MM.1S (cell line): ENCODE measurements around the gene CTNND1.

Source experiments
- DNase-seq: peaks from one replicate; pipeline ENCODE4 v3.0.0-alpha.2; 2015
- H2AFZ ChIP-seq: fragments of 300-600 bp; sonication (generic); 2 replicates; pipeline ENCODE4 v1.6.0; 2016; ENCODE audit warnings: antibody characterized with exemption, low read length
- H3F3A ChIP-seq: fragments of 300-600 bp; sonication (generic); 2 replicates; pipeline ENCODE4 v1.6.1; 2016; ENCODE audit warnings: mild to moderate bottlenecking, antibody characterized with exemption, low read length, moderate library complexity, mixed read lengths; ENCODE audit not compliant: insufficient read depth
- H3K27ac ChIP-seq: fragments of 300-600 bp; sonication (generic); 2 replicates; pipeline ENCODE4 v1.5.1; 2016; ENCODE audit warnings: mild to moderate bottlenecking, low read length
- H3K27me3 ChIP-seq: fragments of 300-600 bp; sonication (generic); replicated peaks from 2 replicates; pipeline ENCODE4 v1.6.0; 2016; ENCODE audit warnings: low read length; ENCODE audit not compliant: insufficient read depth
- H3K36me3 ChIP-seq: fragments of 300-600 bp; sonication (generic); replicated peaks from 2 replicates; pipeline ENCODE4 v1.6.1; 2016; ENCODE audit warnings: mild to moderate bottlenecking, low read length, mixed read lengths; ENCODE audit not compliant: insufficient read depth
- H3K4me1 ChIP-seq: fragments of 300-600 bp; sonication (generic); 2 replicates; pipeline ENCODE4 v1.6.1; 2016; ENCODE audit warnings: low read length, mixed read lengths
- H3K4me2 ChIP-seq: fragments of 300-600 bp; sonication (generic); 2 replicates; pipeline ENCODE4 v1.6.0; 2016; ENCODE audit warnings: low read depth, low read length
- H3K4me3 ChIP-seq: fragments of 300-600 bp; sonication (generic); 2 replicates; pipeline ENCODE4 v1.5.1; 2016; ENCODE audit warnings: low read length, mixed read lengths
- H3K79me2 ChIP-seq: fragments of 300-600 bp; sonication (generic); 2 replicates; pipeline ENCODE4 v1.6.1; 2016; ENCODE audit warnings: mixed run types, low read length, mixed read lengths
- H3K9ac ChIP-seq: fragments of 300-600 bp; sonication (generic); 2 replicates; pipeline ENCODE4 v1.6.1; 2016; ENCODE audit warnings: low read length, mixed read lengths
- H3K9me2 ChIP-seq: fragments of 300-600 bp; sonication (generic); replicated peaks from 2 replicates; pipeline ENCODE4 v1.6.1; 2016; ENCODE audit warnings: mild to moderate bottlenecking, low read length, mixed read lengths; ENCODE audit not compliant: insufficient read depth
- H3K9me3 ChIP-seq: fragments of 300-600 bp; sonication (generic); replicated peaks from 2 replicates; pipeline ENCODE4 v1.6.1; 2016; ENCODE audit warnings: mild to moderate bottlenecking, low read length, mixed read lengths; ENCODE audit not compliant: insufficient read depth
- H4K20me1 ChIP-seq: fragments of 300-600 bp; sonication (generic); 2 replicates; pipeline ENCODE4 v1.6.1; 2016; ENCODE audit warnings: mild to moderate bottlenecking, low read length, moderate library complexity, mixed read lengths; ENCODE audit not compliant: insufficient read depth
- EZH2 ChIP-seq: fragments of 300-600 bp; sonication (generic); optimal IDR thresholded peaks from 2 replicates; pipeline ENCODE3; 2017; ENCODE audit warnings: low read depth, mild to moderate bottlenecking, antibody characterized with exemption, low read length, mixed read lengths
- EZH2phosphoT487 ChIP-seq: fragments of 300-600 bp; sonication (generic); IDR thresholded peaks from 2 replicates; pipeline ENCODE4 v1.6.1; 2018; ENCODE audit warnings: antibody characterized with exemption, low read length
- TF ChIP-seq, protein P1 (sequence below): fragments of 300-600 bp; sonication (generic); IDR thresholded peaks from 2 replicates; pipeline ENCODE4 v1.5.1; 2016; ENCODE audit warnings: antibody characterized with exemption, low read length, mixed read lengths

Gene CTNND1

GRCh38 chr11:57785072-57785471 lies 23.5 kb downstream of the CTNND1 start:
- Histone ChIP-seq H3K36me3 (no peaks in the 10 kb centered on the region), H3K27me3 (no peaks in the 10 kb centered on the region), H3K4me1 (no peaks in the 10 kb centered on the region), H3K4me2 (no peak overlapping the region), H3K9me3 (no peaks in the 10 kb centered on the region), H3K9ac (no peak overlapping the region), H3K79me2 (no peaks in the 10 kb centered on the region), H3F3A (no peaks in the 10 kb centered on the region), H4K20me1 (no peaks in the 10 kb centered on the region), H3K4me3 (no peak overlapping the region), H3K9me2 (no peaks in the 10 kb centered on the region), H3K27ac (no peak overlapping the region), H2AFZ (no peak overlapping the region)
- no peak for TF ChIP-seq EZH2
- TF ChIP-seq, protein P1, sequence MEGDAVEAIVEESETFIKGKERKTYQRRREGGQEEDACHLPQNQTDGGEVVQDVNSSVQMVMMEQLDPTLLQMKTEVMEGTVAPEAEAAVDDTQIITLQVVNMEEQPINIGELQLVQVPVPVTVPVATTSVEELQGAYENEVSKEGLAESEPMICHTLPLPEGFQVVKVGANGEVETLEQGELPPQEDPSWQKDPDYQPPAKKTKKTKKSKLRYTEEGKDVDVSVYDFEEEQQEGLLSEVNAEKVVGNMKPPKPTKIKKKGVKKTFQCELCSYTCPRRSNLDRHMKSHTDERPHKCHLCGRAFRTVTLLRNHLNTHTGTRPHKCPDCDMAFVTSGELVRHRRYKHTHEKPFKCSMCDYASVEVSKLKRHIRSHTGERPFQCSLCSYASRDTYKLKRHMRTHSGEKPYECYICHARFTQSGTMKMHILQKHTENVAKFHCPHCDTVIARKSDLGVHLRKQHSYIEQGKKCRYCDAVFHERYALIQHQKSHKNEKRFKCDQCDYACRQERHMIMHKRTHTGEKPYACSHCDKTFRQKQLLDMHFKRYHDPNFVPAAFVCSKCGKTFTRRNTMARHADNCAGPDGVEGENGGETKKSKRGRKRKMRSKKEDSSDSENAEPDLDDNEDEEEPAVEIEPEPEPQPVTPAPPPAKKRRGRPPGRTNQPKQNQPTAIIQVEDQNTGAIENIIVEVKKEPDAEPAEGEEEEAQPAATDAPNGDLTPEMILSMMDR = no peak
- TF ChIP-seq EZH2phosphoT487 = no peak
- DNase-seq = no peak

- H2AFZ ChIP-seq = no peak overlapping the region
- H3K9me3 ChIP-seq = no peaks in the 10 kb centered on the region
- no peaks in the 10 kb centered on the region for H3F3A ChIP-seq
- H3K36me3 ChIP-seq = no peaks in the 10 kb centered on the region
- H3K4me1 ChIP-seq = no peaks in the 10 kb centered on the region
- H3K4me2 ChIP-seq = no peak overlapping the region
- TF ChIP-seq EZH2 (no peak), EZH2phosphoT487 (no peak)
- TF ChIP-seq, protein P1 = no peak
- no peak overlapping the region for H3K27ac ChIP-seq
- no peaks in the 10 kb centered on the region for H3K27me3 ChIP-seq
- no peaks in the 10 kb centered on the region for H3K9me2 ChIP-seq
- H3K4me3 ChIP-seq = no peak overlapping the region
- no peak overlapping the region for H3K9ac ChIP-seq
- no peaks in the 10 kb centered on the region for H3K79me2 ChIP-seq
- DNase-seq = no peak
- no peaks in the 10 kb centered on the region for H4K20me1 ChIP-seq
These were observed 24.8 kb downstream of the CTNND1 start for GRCh38 chr11:57786436-57786835.

- H3K4me3 ChIP-seq = no peak overlapping the region
- H3K9me2 ChIP-seq = no peaks in the 10 kb centered on the region
- no peak overlapping the region for H2AFZ ChIP-seq
- H3K4me2 ChIP-seq = no peak overlapping the region
- no peak overlapping the region for H3K27ac ChIP-seq
- no peak for DNase-seq
- TF ChIP-seq EZH2 = no peak
- no peak for TF ChIP-seq EZH2phosphoT487
- TF ChIP-seq, protein P1 = no peak
- H3K79me2 ChIP-seq = no peaks in the 10 kb centered on the region
- H3K9ac ChIP-seq = no peak overlapping the region
- H3K36me3 ChIP-seq = no peaks in the 10 kb centered on the region
- H3K9me3 ChIP-seq = no peaks in the 10 kb centered on the region
- H3K4me1 ChIP-seq = peaks cover 6% of the 10 kb centered on the region
- no peaks in the 10 kb centered on the region for H4K20me1 ChIP-seq
- no peaks in the 10 kb centered on the region for H3F3A ChIP-seq
- H3K27me3 ChIP-seq = no peaks in the 10 kb centered on the region
These were observed 25.5 kb downstream of the CTNND1 start for GRCh38 chr11:57787006-57787604.
